Heart left ventricle (tissue), 16 donors: Measurements from ENCODE around the gene TECPR2. TPM values are rescaled to one million over a fixed set of nuclear protein-coding genes. Genes with fewer than 3 reads are reported as not detected.

Experiments
- ATAC-seq, 4 donors: fragments of 200-7000 bp; cut with Tn5 transposase; one replicate each; pipeline ENCODE4 v1.9.1; 2020 to 2022; ENCODE audit warnings: moderate library complexity in 4 of 4, mild to moderate bottlenecking in 3 of 4, moderate number of reproducible peaks in 1 of 4
- DNase-seq, 5 donors: peaks; one replicate each; pipeline ENCODE4 v3.0.0-alpha.2; 2020
- H3K27ac ChIP-seq, 12 donors: fragments of 200-600 bp; sonication (generic) in 4 of 12; one replicate each; pipeline versions ENCODE4 v1.5.0 to v1.8.0; 2016 to 2022; ENCODE audit warnings: mild to moderate bottlenecking in 2 of 12
- H3K27me3 ChIP-seq, 9 donors: fragments of 200-600 bp; sonication (generic) in 2 of 9; one replicate each; pipeline versions ENCODE4 v1.5.1 to v1.8.0; 2016 to 2022; ENCODE audit warnings: mild to moderate bottlenecking in 3 of 9
- H3K36me3 ChIP-seq, 9 donors: fragments of 200-600 bp; sonication (generic) in 2 of 9; one replicate each; pipeline versions ENCODE4 v1.5.0 to v1.8.0; 2018 to 2022; ENCODE audit warnings: mild to moderate bottlenecking in 2 of 9
- H3K4me1 ChIP-seq, 12 donors: fragments of 200-600 bp; sonication (generic) in 4 of 12; one replicate each; pipeline versions ENCODE4 v1.5.0 to v1.8.0; 2016 to 2022; ENCODE audit warnings: mild to moderate bottlenecking in 3 of 12
- H3K4me3 ChIP-seq, 12 donors: fragments of 200-600 bp; sonication (generic) in 4 of 12; one replicate each; pipeline versions ENCODE4 v1.5.0 to v1.8.0; 2017 to 2022; ENCODE audit warnings: mild to moderate bottlenecking in 9 of 12, moderate library complexity in 4 of 12
- H3K9me3 ChIP-seq, 12 donors: fragments of 200-600 bp; sonication (generic) in 4 of 12; one replicate each; pipeline versions ENCODE4 v1.5.0 to v1.8.0; 2016 to 2022; ENCODE audit warnings: mild to moderate bottlenecking in 1 of 12
- CTCF ChIP-seq, 12 donors: fragments of 200-600 bp; sonication (generic) in 4 of 12; IDR thresholded peaks; one replicate each; pipeline versions ENCODE4 v1.5.0 to v1.8.0; 2018 to 2022; ENCODE audit warnings: antibody characterized with exemption in 12 of 12, mild to moderate bottlenecking in 5 of 12
- POLR2A ChIP-seq, 2 donors: fragments of 450-650 bp; IDR thresholded peaks; one replicate each; pipeline ENCODE4 v1.6.1; 2017; ENCODE audit warnings: antibody characterized with exemption in 2 of 2, mild to moderate bottlenecking in 2 of 2, moderate library complexity in 2 of 2
- WGBS, 4 donors: extraction: QIAGEN DNeasy Blood & Tissue Kit in 2 of 4; methylation state at CpG; one replicate each; pipeline versions ENCODE4 v1.1.5 to v1.1.7; 2013 to 2018; 5-methylcytosine and 5-hydroxymethylcytosine counted together
- intact Hi-C, 10 donors: fragments of 100-400 bp; cut with DNase I; formaldehyde crosslinking; loops; one replicate each; pipeline versions ENCODE4 v1.11.1 to v1.14.2; 2022
- polyA plus RNA-seq, 2 donors: library from polyadenylated mRNA; stranded (reverse); fragments of 200-250 nt; gene quantifications; one replicate each; pipeline ENCODE4 v1.2.3, GENCODE V29; 2013
- total RNA-seq, 9 donors: library from RNA; depleted of rRNA in 2 of 9; stranded (reverse); fragments of >200 nt in 2 of 9; fragmentation: NEBNext Ultra II Directional in 3 of 9; extraction: Animal tissue kit (Norgen Biotek cat#: 25700) in 3 of 9; gene quantifications; one replicate each; pipeline versions ENCODE4 v1.1.0 to v1.2.4, GENCODE V29; 2016 to 2023
- donor health status: ischemic (EF 13 %, LVEDD 7.1; RV severe dilation, severe dysfunction).
- donor health status: healthy with polysubstance abuse.
- donor health status: DM: no; HTN: yes; CAD: no.
- donor health status: DM: no; HTN: no; CAD: no.
- donor health status: ischemic (EF 25% LVEDD 6.9; RV normal size, moderate dysfunction).
- donor health status: ischemic (EF 25% LVEDD 5.7; RV mildly dilated, moderate dysfunction).
- donor health status: healthy.
- donor health status: DM: yes; HTN: yes; CAD: no.
- donor health status: ischemic (EF 35%, LVEDD 5.7; RV mildly dilated, moderate dysfunction).
- donor health status: nonischemic (EF 11% LVEDD 7.7; RV severe dilation, severe dysfunction).
- donor health status: DM: yes; HTN: yes; CAD: no.
- donor health status: PGD.
- donor health status: ischemic (EF 29% LVEDD 5.4; RV normal size, mild dysfunction).
- donor health status: nonischemic (EF 23%, LVEDD 6.1; RV moderate dilation, normal function).

The TECPR2 gene
- total and polyA plus RNA-seq, 11 donors, result 9.9 to 30.6 (median 22.3) TPM

GRCh38 chr14:102403028-102403427 is 40.3 kb downstream of the TECPR2 start:
- DNase-seq (no peak), ATAC-seq (no peak)
- H3K36me3 ChIP-seq, result peaks cover 0 to 43% (median 6%) of the 10 kb centered on the region in 9 donors
- no peaks in the 10 kb centered on the region for H3K27me3 ChIP-seq
- peaks cover 0 to 10% (median under 1%) of the 10 kb centered on the region in 12 donors for H3K4me1 ChIP-seq
- H3K9me3 ChIP-seq, result peaks cover 0 to 41% (median 19%) of the 10 kb centered on the region in 12 donors
- H3K27ac ChIP-seq, result no peak overlapping the region
- no peak for TF ChIP-seq CTCF (IDR thresholded peaks at IDR 0.05)
- TF ChIP-seq POLR2A (IDR thresholded peaks at IDR 0.05), result no peak
- intact Hi-C loops, result no loop called here
- H3K4me3 ChIP-seq, result no peak overlapping the region

- ATAC-seq, result peak in 3 of 4 donors; percentile 33 to 73 (median 53)
- H3K4me3 ChIP-seq, result no peak overlapping the region
- 61 to 73% (median 69%) methylated on average over 7 of the region's 7 CpGs for WGBS, 4 donors
Measured at GRCh38 chr14:102407258-102407657, 44.5 kb downstream of the TECPR2 start.

GRCh38 chr14:102408724-102409123 is 46.0 kb downstream of the TECPR2 start:
- H3K9me3 ChIP-seq, result peaks cover 0 to 5% (median 0%) of the 10 kb centered on the region in 12 donors
- peak; percentile 30 to 84 (median 70) for ATAC-seq
- peaks cover 0 to 38% (median 23%) of the 10 kb centered on the region in 9 donors for H3K36me3 ChIP-seq
- H3K27me3 ChIP-seq, result no peaks in the 10 kb centered on the region
- TF ChIP-seq CTCF (IDR thresholded peaks at IDR 0.05), result no peak
- TF ChIP-seq POLR2A (IDR thresholded peaks at IDR 0.05), result no peak
- intact Hi-C loops, result loop anchor here in 1 of 10 donors (5.0 kb wide), 1 partner anchor 41 kb away; no protein-coding TSS in a partner anchor
- H3K27ac ChIP-seq, result peak overlapping the region; percentile 2 to 92 (median 79)
- H3K4me1 ChIP-seq, result peaks cover 0 to 22% (median 8%) of the 10 kb centered on the region in 12 donors
- H3K4me3 ChIP-seq, result no peak overlapping the region
- DNase-seq, result peak in 2 of 5 donors; percentile 20 to 37

More at GRCh38 chr14:102407258-102407657, 44.5 kb downstream of the TECPR2 start:
- Histone ChIP-seq H3K4me1 (peaks cover 0 to 22% (median 8%) of the 10 kb centered on the region in 12 donors), H3K9me3 (peaks cover 0 to 19% (median 13%) of the 10 kb centered on the region in 12 donors), H3K36me3 (peaks cover 0 to 37% (median 21%) of the 10 kb centered on the region in 9 donors), H3K27ac (peak overlapping the region; percentile 41 to 92 (median 80)), H3K27me3 (no peaks in the 10 kb centered on the region)
- no peak for DNase-seq
- intact Hi-C loops, result loop anchor here in 1 of 10 donors (5.0 kb wide), 1 partner anchor 40 kb away; no protein-coding TSS in a partner anchor
- no peak for TF ChIP-seq POLR2A (IDR thresholded peaks at IDR 0.05)
- TF ChIP-seq CTCF (IDR thresholded peaks at IDR 0.05), result no peak

- Histone ChIP-seq H3K27me3 (no peaks in the 10 kb centered on the region), H3K4me3 (no peak overlapping the region), H3K27ac (no peak overlapping the region), H3K4me1 (no peaks in the 10 kb centered on the region), H3K9me3 (no peaks in the 10 kb centered on the region), H3K36me3 (peaks cover 0 to 44% (median 29%) of the 10 kb centered on the region in 9 donors)
- ATAC-seq (peak in 1 of 4 donors; percentile 18), DNase-seq (no peak)
- WGBS, 4 donors, result 92 to 94% (median 93%) methylated on average over 16 of the region's 16 CpGs
- intact Hi-C loops, result no loop called here
- TF ChIP-seq CTCF (IDR thresholded peaks at IDR 0.05) (no peak), POLR2A (IDR thresholded peaks at IDR 0.05) (no peak)
Measured at GRCh38 chr14:102415671-102416070, 52.9 kb downstream of the TECPR2 start.
